Bronchial epithelial cell (primary cell): ENCODE measurements around the gene ZMAT3. TPM values are rescaled to one million over a fixed set of nuclear protein-coding genes. Genes with fewer than 3 reads are reported as not detected.

Experiments used
- DNase-seq: peaks from one replicate; pipeline ENCODE4 v3.0.0-alpha.2; 2010; ENCODE audit warnings: low read depth
- FAIRE-seq: peaks from 2 replicates; lab custom pipeline; 2011; peaks lifted over from hg19 to GRCh38; lab: Jason Lieb, UNC
- H3K27me3 ChIP-seq: 2 replicates; pipeline ENCODE4 v1.5.1; 2011; ENCODE audit warnings: low read length; ENCODE audit not compliant: control insufficient read depth, insufficient read depth
- H3K36me3 ChIP-seq: 2 replicates; pipeline ENCODE4 v1.5.1; 2011; ENCODE audit warnings: low read length; ENCODE audit not compliant: control insufficient read depth, insufficient read depth
- H3K4me3 ChIP-seq: 2 replicates; pipeline ENCODE4 v1.5.1; 2011; ENCODE audit warnings: mild to moderate bottlenecking, low read depth, low read length, control low read depth
- CTCF ChIP-seq: IDR thresholded peaks from 2 replicates; pipeline ENCODE4 v1.5.1; 2011; ENCODE audit warnings: mild to moderate bottlenecking, moderate library complexity, low read length, control low read depth, inconsistent platforms; ENCODE audit not compliant: insufficient read depth, severe bottlenecking
- total RNA-seq: library from RNA; depleted of rRNA; stranded (reverse); fragments of >200 nt; gene quantifications from 2 replicates; pipeline ENCODE4 v1.2.1, GENCODE V29; 2014

ZMAT3 gene
- total RNA-seq, 1 donor from 2014 or later = 15.3 TPM

- H3K27me3 ChIP-seq = no peaks in the 10 kb centered on the region
- no peaks in the 10 kb centered on the region for H3K36me3 ChIP-seq
Observed at GRCh38 chr3:178989821-178990220, 81.8 kb downstream of the ZMAT3 start.

DNA sequence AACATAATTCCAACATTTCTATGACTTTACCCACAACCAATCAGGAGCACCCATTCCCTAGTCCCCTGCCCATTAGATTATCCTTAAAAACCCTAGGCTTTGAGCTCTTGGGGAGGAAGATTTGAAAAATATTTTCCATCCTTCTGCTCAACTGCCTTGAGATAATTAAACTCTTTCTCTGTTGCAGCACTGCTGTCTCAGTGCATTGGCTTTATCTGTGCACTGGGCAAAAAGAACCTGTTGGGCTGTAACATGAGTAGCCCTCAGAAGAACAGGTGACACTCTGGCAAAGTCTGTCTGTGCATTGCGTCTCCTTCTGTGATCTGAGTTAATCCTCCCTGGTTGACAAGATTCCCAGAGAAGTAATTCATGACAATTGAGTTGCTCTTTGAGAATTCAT lies 83.9 kb downstream of the ZMAT3 start:
- Histone ChIP-seq H3K36me3 (no peaks in the 10 kb centered on the region), H3K4me3 (no peak overlapping the region), H3K27me3 (no peaks in the 10 kb centered on the region)
- TF ChIP-seq CTCF = no peak
- FAIRE-seq (no peak), DNase-seq (no peak)

More at GRCh38 chr3:178989821-178990220, 81.8 kb downstream of the ZMAT3 start:
- no peak for DNase-seq
- TF ChIP-seq CTCF = no peak
- H3K4me3 ChIP-seq = no peak overlapping the region
- FAIRE-seq = no peak

- no peak for TF ChIP-seq CTCF
- DNase-seq (no peak), FAIRE-seq (no peak)
- H3K36me3 ChIP-seq = no peaks in the 10 kb centered on the region
- H3K4me3 ChIP-seq = no peak overlapping the region
- no peaks in the 10 kb centered on the region for H3K27me3 ChIP-seq
Observed at GRCh38 chr3:178986456-178986855, 85.2 kb downstream of the ZMAT3 start.

DNA sequence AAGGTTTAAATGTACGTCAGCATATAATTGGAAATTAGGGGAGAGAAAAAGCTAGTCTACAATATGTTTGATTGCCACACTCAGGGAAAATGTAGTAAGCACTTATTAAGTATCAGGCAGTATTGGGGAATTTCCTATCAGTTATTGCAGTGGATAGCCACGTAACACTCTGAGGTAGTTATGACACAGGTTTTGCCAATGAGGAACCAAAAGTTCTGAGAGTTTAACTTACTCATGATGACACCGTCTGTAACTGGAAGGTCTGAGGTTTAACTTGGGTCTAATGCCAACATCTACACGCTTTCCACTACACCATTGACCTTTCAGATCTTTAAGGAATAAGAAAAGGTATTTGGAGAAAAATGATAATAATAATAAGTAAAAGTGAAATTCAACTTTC lies 89.5 kb downstream of the ZMAT3 start:
- H3K4me3 ChIP-seq = no peak overlapping the region
- DNase-seq (peak; percentile 81), FAIRE-seq (no peak)
- H3K27me3 ChIP-seq = no peaks in the 10 kb centered on the region
- no peaks in the 10 kb centered on the region for H3K36me3 ChIP-seq
- no peak for TF ChIP-seq CTCF

DNA sequence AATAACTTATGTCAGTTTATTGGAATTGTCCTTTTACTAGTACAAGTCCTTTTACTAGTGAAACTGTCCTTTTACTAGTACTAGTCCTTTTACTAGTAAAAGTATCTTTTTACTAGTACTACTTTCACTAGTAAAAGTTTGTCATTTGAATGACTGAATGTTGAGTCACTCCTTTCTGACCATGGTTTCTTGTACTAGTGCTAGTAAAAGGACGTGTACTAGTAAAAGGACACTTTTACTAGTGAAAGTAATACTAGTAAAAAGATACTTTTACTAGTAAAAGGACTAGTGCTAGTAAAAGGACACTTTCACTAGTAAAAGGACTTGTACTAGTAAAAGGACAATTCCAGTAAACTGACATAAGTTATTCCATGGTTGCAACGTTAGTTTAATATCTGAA lies 96.3 kb downstream of the ZMAT3 start:
- H3K4me3 ChIP-seq = no peak overlapping the region
- H3K36me3 ChIP-seq = no peaks in the 10 kb centered on the region
- TF ChIP-seq CTCF = no peak
- DNase-seq (peak; percentile 8), FAIRE-seq (no peak)
- no peaks in the 10 kb centered on the region for H3K27me3 ChIP-seq

- peak; percentile 90 for DNase-seq
- H3K36me3 ChIP-seq = no peaks in the 10 kb centered on the region
- TF ChIP-seq CTCF = no peak
- H3K27me3 ChIP-seq = no peaks in the 10 kb centered on the region
- no peak overlapping the region for H3K4me3 ChIP-seq
- peak; percentile 96 for FAIRE-seq
Observed at GRCh38 chr3:178971614-178972013, 100.0 kb downstream of the ZMAT3 start.
